Mammary epithelial cell (primary cell): ENCODE data around the gene TRIM24.

Experiments
- EZH2 ChIP-seq: IDR thresholded peaks from 2 replicates; pipeline ENCODE4 v1.6.1; 2012; ENCODE audit warnings: low read length, inconsistent platforms, borderline replicate concordance
- TF ChIP-seq, protein P1 (sequence below), 2 donors: IDR thresholded peaks in 1 of 2; conservative IDR thresholded peaks in 1 of 2; 2 replicates each; pipeline ENCODE4 v1.5.1; 2011 to 2012; ENCODE audit warnings: inconsistent platforms in 2 of 2, low read length in 2 of 2, mild to moderate bottlenecking in 2 of 2, control low read depth in 1 of 2, low read depth in 1 of 2; ENCODE audit not compliant: insufficient read depth in 1 of 2; ENCODE audit errors: extremely low read depth in 1 of 2

DNA sequence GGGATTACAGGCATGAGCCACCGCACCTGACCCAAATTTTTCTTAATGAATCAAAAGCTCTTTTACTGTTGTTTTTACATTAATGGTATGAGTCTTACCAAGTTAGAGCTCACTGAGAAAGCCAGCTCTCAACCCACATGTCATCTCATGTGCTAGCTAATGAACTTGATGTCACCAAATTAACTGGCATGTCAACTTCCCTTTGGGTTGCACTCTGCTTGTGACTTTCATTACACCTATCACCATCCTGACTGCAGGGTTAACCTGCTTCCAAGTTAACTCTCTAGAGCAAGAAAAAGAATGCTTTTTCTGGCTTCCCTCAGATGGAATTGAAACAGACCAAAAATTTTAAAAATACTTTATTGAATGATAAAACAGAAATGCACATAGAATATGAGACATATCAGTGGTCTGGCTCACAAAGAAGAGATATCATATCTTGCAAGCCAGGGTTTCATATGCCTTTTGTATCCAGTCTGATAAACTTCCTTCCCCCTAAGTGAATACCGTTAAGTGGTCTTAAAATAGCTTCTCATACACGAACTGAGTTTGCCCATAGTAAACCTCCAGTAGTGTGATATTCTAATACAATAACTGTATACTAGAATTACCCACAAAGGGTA, 42.9 kb upstream of the TRIM24 start:
- TF ChIP-seq, protein P1, sequence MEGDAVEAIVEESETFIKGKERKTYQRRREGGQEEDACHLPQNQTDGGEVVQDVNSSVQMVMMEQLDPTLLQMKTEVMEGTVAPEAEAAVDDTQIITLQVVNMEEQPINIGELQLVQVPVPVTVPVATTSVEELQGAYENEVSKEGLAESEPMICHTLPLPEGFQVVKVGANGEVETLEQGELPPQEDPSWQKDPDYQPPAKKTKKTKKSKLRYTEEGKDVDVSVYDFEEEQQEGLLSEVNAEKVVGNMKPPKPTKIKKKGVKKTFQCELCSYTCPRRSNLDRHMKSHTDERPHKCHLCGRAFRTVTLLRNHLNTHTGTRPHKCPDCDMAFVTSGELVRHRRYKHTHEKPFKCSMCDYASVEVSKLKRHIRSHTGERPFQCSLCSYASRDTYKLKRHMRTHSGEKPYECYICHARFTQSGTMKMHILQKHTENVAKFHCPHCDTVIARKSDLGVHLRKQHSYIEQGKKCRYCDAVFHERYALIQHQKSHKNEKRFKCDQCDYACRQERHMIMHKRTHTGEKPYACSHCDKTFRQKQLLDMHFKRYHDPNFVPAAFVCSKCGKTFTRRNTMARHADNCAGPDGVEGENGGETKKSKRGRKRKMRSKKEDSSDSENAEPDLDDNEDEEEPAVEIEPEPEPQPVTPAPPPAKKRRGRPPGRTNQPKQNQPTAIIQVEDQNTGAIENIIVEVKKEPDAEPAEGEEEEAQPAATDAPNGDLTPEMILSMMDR (conservative IDR thresholded peaks at IDR 0.05 in 1 of 2, IDR thresholded peaks at IDR 0.05 in 1 of 2; ENCODE audit: extremely low read depth in 1 of 2, insufficient read depth in 1 of 2, low read depth in 1 of 2, low read length in 2 of 2): no peak
- no peak for TF ChIP-seq EZH2
